Parathyroid adenoma (tissue), 2 donors: ENCODE data around the gene STMN3.
A peak's percentile ranks its signal among the peaks of the same experiment; 100 is the strongest.
"Not testable (repeated sequence)": the region's sequence is repeated elsewhere in the genome, so short reads cannot be mapped to it uniquely, and the experiment has no call there.

Experiments
- H2AFZ ChIP-seq: fragments of 300-600 bp; sonication (generic); one replicate; pipeline ENCODE4 v1.7.0; 2017; ENCODE audit warnings: antibody characterized with exemption, mild to moderate bottlenecking
- H3K27ac ChIP-seq: fragments of 300-600 bp; sonication (generic); one replicate; pipeline ENCODE4 v1.7.0; 2017
- H3K27me3 ChIP-seq: fragments of 300-600 bp; sonication (generic); one replicate; pipeline ENCODE4 v1.7.0; 2017; ENCODE audit warnings: low read length; ENCODE audit not compliant: control insufficient read depth, insufficient read depth
- H3K36me3 ChIP-seq: fragments of 300-600 bp; sonication (generic); one replicate; pipeline ENCODE4 v1.7.0; 2017; ENCODE audit warnings: low read length; ENCODE audit not compliant: control insufficient read depth, insufficient read depth
- H3K4me1 ChIP-seq: fragments of 300-600 bp; sonication (generic); one replicate; pipeline ENCODE4 v1.7.0; 2017; ENCODE audit warnings: control low read depth
- H3K4me2 ChIP-seq: fragments of 300-600 bp; sonication (generic); one replicate; pipeline ENCODE4 v1.7.0; 2017; ENCODE audit warnings: low read length
- H3K4me3 ChIP-seq: fragments of 300-600 bp; sonication (generic); one replicate; pipeline ENCODE4 v1.7.0; 2017; ENCODE audit warnings: low read depth, low read length
- H3K79me2 ChIP-seq: fragments of 300-600 bp; sonication (generic); one replicate; pipeline ENCODE4 v1.7.0; 2017; ENCODE audit warnings: control low read depth
- H3K9ac ChIP-seq: fragments of 300-600 bp; sonication (generic); one replicate; pipeline ENCODE4 v1.7.0; 2017; ENCODE audit warnings: mild to moderate bottlenecking
- H3K9me3 ChIP-seq: fragments of 300-600 bp; sonication (generic); one replicate; pipeline ENCODE4 v1.7.0; 2017; ENCODE audit warnings: low read length; ENCODE audit not compliant: control insufficient read depth
- TF ChIP-seq, protein P1 (sequence below): fragments of 300-600 bp; sonication (generic); IDR thresholded peaks from one replicate; pipeline ENCODE4 v1.7.0; 2017; ENCODE audit warnings: antibody characterized with exemption, mild to moderate bottlenecking
- donor health status: primary hyperparathyroidism.

Gene STMN3

GRCh38 chr20:63641792-63642523 is 11.3 kb downstream of the STMN3 start:
- Histone ChIP-seq H2AFZ (peak overlapping the region; percentile 69), H3K4me3 (peak overlapping the region; percentile 57), H3K9me3 (no peaks in the 10 kb centered on the region), H3K9ac (no peak overlapping the region), H3K27me3 (no peaks in the 10 kb centered on the region), H3K4me2 (peak overlapping the region; percentile 95), H3K27ac (no peak overlapping the region), H3K79me2 (no peaks in the 10 kb centered on the region), H3K4me1 (peaks cover 8% of the 10 kb centered on the region), H3K36me3 (no peaks in the 10 kb centered on the region)
- TF ChIP-seq, protein P1, sequence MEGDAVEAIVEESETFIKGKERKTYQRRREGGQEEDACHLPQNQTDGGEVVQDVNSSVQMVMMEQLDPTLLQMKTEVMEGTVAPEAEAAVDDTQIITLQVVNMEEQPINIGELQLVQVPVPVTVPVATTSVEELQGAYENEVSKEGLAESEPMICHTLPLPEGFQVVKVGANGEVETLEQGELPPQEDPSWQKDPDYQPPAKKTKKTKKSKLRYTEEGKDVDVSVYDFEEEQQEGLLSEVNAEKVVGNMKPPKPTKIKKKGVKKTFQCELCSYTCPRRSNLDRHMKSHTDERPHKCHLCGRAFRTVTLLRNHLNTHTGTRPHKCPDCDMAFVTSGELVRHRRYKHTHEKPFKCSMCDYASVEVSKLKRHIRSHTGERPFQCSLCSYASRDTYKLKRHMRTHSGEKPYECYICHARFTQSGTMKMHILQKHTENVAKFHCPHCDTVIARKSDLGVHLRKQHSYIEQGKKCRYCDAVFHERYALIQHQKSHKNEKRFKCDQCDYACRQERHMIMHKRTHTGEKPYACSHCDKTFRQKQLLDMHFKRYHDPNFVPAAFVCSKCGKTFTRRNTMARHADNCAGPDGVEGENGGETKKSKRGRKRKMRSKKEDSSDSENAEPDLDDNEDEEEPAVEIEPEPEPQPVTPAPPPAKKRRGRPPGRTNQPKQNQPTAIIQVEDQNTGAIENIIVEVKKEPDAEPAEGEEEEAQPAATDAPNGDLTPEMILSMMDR, result peak; percentile 68

- Histone ChIP-seq H3K4me3 (peak overlapping the region; percentile 57), H3K27ac (peak overlapping the region; percentile 39), H3K9me3 (no peaks in the 10 kb centered on the region), H3K4me1 (peaks cover 8% of the 10 kb centered on the region), H3K4me2 (peak overlapping the region; percentile 79), H3K36me3 (no peaks in the 10 kb centered on the region), H3K79me2 (no peaks in the 10 kb centered on the region), H2AFZ (no peak overlapping the region), H3K27me3 (no peaks in the 10 kb centered on the region), H3K9ac (no peak overlapping the region)
- TF ChIP-seq, protein P1, result no peak
Measured at GRCh38 chr20:63641146-63641791, 12.0 kb downstream of the STMN3 start.

DNA sequence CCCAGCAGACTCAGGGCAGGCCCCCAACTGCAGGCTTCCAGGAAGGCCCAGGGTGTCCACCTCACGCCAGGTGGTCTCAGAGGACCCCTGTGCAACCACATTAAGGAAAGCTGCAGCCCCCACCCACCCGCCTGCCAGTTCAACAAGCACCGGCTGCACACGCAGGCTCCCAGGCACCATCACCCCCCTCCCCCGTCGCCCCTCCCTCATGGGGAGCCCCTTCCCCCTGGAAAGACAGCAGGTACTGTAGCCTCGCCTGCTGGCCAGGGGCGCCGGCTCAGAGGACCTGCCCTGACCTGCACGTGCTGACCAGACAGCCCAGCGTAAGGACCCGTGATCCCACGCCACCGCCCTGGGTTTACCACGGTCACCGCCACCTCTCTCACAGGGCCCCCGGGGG is 12.5 kb downstream of the STMN3 start:
- not testable (repeated sequence) for H3K27me3 ChIP-seq, H3K27ac ChIP-seq, H2AFZ ChIP-seq, H3K4me1 ChIP-seq, H3K9me3 ChIP-seq, H3K4me3 ChIP-seq, H3K79me2 ChIP-seq, H3K36me3 ChIP-seq, H3K9ac ChIP-seq, H3K4me2 ChIP-seq

DNA sequence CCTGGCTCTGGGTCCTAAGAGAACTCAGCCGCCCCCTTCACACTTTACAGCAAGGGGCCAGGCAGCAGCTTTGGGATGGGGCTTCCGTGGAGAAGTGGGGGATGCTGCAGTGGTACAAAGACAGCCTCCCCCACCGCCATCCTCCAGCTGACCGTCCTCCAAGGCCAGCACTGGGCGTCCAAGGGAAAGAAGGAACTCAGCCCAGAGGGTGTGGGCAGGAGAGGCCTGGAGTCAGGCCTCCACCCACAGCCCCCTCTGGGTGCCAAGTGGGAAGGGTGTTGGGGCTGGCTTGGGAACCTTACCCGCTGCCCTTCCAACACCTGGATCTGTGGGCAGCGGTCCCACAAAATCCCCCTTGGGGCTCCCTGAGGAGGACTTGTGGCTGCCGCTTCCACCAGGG is 13.1 kb downstream of the STMN3 start:
- TF ChIP-seq, protein P1, result no peak
- no peak overlapping the region for H3K27ac ChIP-seq

DNA sequence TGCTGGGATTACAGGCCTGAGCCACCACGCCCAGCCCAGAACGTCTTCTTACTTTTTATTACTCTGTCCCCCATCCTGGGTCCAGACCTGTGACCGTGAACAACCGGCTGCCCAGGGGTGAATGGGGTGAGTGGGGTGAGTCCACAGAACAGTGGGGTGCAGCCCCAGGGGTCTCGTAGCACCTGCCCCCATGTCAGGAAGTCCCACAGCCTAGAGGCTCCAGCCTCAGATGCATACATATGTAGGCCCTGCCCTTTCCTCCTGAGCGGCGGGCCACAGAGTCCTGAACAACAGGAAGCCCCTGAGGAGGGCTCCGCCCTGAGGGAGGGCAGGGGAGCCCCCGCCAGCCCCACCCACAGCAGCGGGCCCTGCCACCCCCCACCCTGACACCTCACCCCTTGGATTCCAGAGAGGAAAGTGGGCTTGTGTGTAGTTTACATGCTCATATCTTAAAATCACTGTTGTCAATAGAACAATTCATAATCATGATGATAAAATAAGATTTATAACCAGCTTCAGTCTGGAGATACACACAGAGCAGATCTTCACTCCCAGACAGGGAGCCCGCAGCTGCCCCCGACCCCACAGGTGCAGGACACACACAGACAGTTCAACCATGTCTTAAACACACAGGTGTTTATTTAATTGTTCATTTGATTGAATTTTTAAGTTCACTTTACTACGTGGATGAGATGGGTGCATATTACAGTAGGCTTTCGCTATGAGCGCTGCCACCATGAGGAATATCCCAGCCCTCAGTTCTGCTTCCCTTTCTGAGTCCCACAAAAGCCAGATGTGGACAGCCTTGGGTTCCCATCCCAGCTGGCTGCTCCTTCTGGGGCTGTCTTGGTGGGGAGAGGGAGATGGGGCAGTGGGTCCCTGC is 13.9 kb downstream of the STMN3 start:
- H2AFZ ChIP-seq, result no peak overlapping the region
- no peaks in the 10 kb centered on the region for H3K36me3 ChIP-seq
- no peak overlapping the region for H3K4me2 ChIP-seq
- TF ChIP-seq, protein P1, result no peak
- no peaks in the 10 kb centered on the region for H3K9me3 ChIP-seq
- no peak overlapping the region for H3K4me3 ChIP-seq
- H3K79me2 ChIP-seq, result no peaks in the 10 kb centered on the region
- H3K27me3 ChIP-seq, result no peaks in the 10 kb centered on the region
- H3K27ac ChIP-seq, result peak overlapping the region; percentile 29
- H3K9ac ChIP-seq, result no peak overlapping the region
- H3K4me1 ChIP-seq, result peaks cover 8% of the 10 kb centered on the region

More for the DNA sequence above, 13.1 kb downstream of the STMN3 start:
- no peaks in the 10 kb centered on the region for H3K79me2 ChIP-seq
- H3K36me3 ChIP-seq, result no peaks in the 10 kb centered on the region
- no peak overlapping the region for H3K9ac ChIP-seq
- H2AFZ ChIP-seq, result no peak overlapping the region
- H3K4me1 ChIP-seq, result peaks cover 8% of the 10 kb centered on the region
- H3K27me3 ChIP-seq, result no peaks in the 10 kb centered on the region
- H3K4me3 ChIP-seq, result no peak overlapping the region
- H3K9me3 ChIP-seq, result no peaks in the 10 kb centered on the region
- H3K4me2 ChIP-seq, result no peak overlapping the region
